OCI-LY7 (cell line): ENCODE results near the gene ANKRA2. TPM values are rescaled to one million over a fixed set of nuclear protein-coding genes. Genes with fewer than 3 reads are reported as not detected.
A peak's percentile ranks its signal among the peaks of the same experiment; 100 is the strongest.

ENCODE experiments used
- BruUV-seq: library from RNA; stranded (reverse); fragments of 400-500 nt; replicated peaks from 2 replicates; lab custom pipeline; 2021; lab: Mats Ljungman, UMichigan
- CTCF ChIA-PET: fragments of 300-600 bp; sonication (Branson Sonifier 250); formaldehyde crosslinking; loops from one replicate; lab custom pipeline; 2022; ENCODE audit warnings: antibody characterized with exemption; ENCODE audit not compliant: unreplicated experiment; lab: Charles Lee
- POLR2A ChIA-PET: fragments of 300-600 bp; sonication (Branson Sonifier 250); formaldehyde crosslinking; loops from one replicate; lab custom pipeline; 2022; ENCODE audit warnings: antibody characterized with exemption; lab: Charles Lee
- DNase-seq: peaks from one replicate; pipeline ENCODE4 v3.0.0-alpha.2; 2015; ENCODE audit warnings: low spot score
- H2AFZ ChIP-seq: fragments of 200-600 bp; sonication (generic), shearing (Covaris generic); 2 replicates; pipeline ENCODE4 v1.6.1; 2014; ENCODE audit warnings: mild to moderate bottlenecking, antibody characterized with exemption, low read length, moderate library complexity
- H3K27ac ChIP-seq: fragments of 200-600 bp; sonication (generic); 2 replicates; pipeline ENCODE4 v1.5.1; 2014; ENCODE audit warnings: mixed run types, low read depth, mild to moderate bottlenecking, moderate library complexity, low read length, inconsistent platforms; ENCODE audit not compliant: poor library complexity, severe bottlenecking
- H3K36me3 ChIP-seq: fragments of 200-600 bp; sonication (generic); 2 replicates; pipeline ENCODE4 v1.6.1; 2014; ENCODE audit warnings: mild to moderate bottlenecking, antibody characterized with exemption, low read length, moderate library complexity, mixed read lengths; ENCODE audit not compliant: insufficient read depth
- H3K4me1 ChIP-seq: fragments of 200-600 bp; sonication (generic); 2 replicates; pipeline ENCODE4 v1.5.1; 2014; ENCODE audit warnings: mild to moderate bottlenecking, low read length; ENCODE audit not compliant: insufficient read depth, poor library complexity, severe bottlenecking
- H3K4me2 ChIP-seq: fragments of 200-600 bp; sonication (generic); 2 replicates; pipeline ENCODE4 v1.6.1; 2014; ENCODE audit warnings: mild to moderate bottlenecking, low read length
- H3K4me3 ChIP-seq: fragments of 200-600 bp; sonication (generic); 2 replicates; pipeline ENCODE4 v1.5.1; 2014; ENCODE audit warnings: mild to moderate bottlenecking, low read depth, low read length; ENCODE audit not compliant: poor library complexity, severe bottlenecking
- H3K79me2 ChIP-seq: fragments of 200-600 bp; sonication (generic); 2 replicates; pipeline ENCODE4 v1.6.1; 2016; ENCODE audit warnings: low read depth, mild to moderate bottlenecking, low read length, moderate library complexity, mixed read lengths; ENCODE audit not compliant: insufficient read depth
- H3K9me2 ChIP-seq: fragments of 200-600 bp; sonication (generic); 2 replicates; pipeline ENCODE4 v1.6.1; 2016; ENCODE audit warnings: mild to moderate bottlenecking, low read length, mixed read lengths; ENCODE audit not compliant: insufficient read depth
- H3K9me3 ChIP-seq: fragments of 200-600 bp; sonication (generic); 2 replicates; pipeline ENCODE4 v1.6.1; 2014; ENCODE audit warnings: mild to moderate bottlenecking, mixed run types, low read length, mixed read lengths
- H4K20me1 ChIP-seq: fragments of 200-600 bp; sonication (generic); 2 replicates; pipeline ENCODE4 v1.6.1; 2014; ENCODE audit warnings: mild to moderate bottlenecking, antibody characterized with exemption, low read length, moderate library complexity, mixed read lengths; ENCODE audit not compliant: insufficient read depth
- EZH2phosphoT487 ChIP-seq: fragments of 200-600 bp; sonication (generic); IDR thresholded peaks from 2 replicates; pipeline ENCODE4 v1.6.1; 2018; ENCODE audit warnings: low read depth, borderline replicate concordance, mild to moderate bottlenecking, mixed run types, antibody characterized with exemption, low read length, moderate library complexity, mixed read lengths
- intact Hi-C: fragments of 100-400 bp; cut with micrococcal nuclease; formaldehyde crosslinking; loops from one replicate; pipeline ENCODE4 v1.10.0; 2022; ENCODE audit not compliant: unreplicated experiment
- total RNA-seq, 2 experiments: library from RNA; depleted of rRNA in 1 of 2; stranded (reverse); fragments of >200 nt in 1 of 2; shearing (Covaris generic) in 1 of 2; gene quantifications; 2 replicates each; pipeline ENCODE4 v1.2.3, GENCODE V29; 2014 to 2022
- TF ChIP-seq, protein P1 (sequence below): fragments of 200-600 bp; sonication (generic); conservative IDR thresholded peaks from 2 replicates; pipeline ENCODE4 v1.5.1; 2014; ENCODE audit warnings: mild to moderate bottlenecking, antibody characterized with exemption, low read length, moderate library complexity, mixed read lengths

Gene ANKRA2
- total RNA-seq, 2 experiments from 2014 or later: 13.1 to 17.5 TPM

DNA sequence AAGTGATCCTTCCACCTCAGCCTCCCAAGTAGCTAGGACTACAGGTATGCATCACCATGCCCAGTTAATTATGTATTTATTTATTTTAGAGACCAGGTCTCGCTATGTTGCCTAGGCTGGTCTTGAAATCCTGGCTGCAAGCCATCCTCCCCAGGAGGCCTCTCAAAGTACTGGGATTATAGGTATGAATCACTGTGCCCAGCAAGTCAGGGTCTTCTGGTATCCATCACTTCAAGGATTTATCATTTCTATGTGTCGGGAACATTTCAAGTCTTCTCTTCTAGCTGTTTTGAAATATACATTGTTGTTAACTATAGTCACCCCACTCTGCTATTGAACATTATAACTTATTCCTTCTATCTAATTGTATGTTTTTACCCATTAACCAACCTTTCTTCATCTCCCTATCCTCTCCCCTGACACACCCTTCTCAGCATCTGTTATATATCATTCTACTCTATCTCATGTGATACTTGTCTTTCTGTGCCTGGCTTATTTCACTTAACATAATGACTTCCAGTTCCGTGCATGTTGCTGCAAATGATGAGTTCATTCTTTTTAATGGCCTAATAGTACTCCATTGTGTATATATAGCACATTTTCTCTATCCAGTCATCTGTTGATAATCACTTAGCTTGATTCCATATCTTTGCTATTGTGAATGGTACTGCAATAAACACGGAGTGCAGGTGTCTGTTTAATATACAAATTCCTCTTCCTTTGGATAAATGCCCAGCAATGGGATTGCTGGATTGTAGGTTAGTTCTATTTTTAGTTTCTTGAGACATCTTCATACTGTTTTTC is 26.5 kb upstream of the ANKRA2 start:
- Histone ChIP-seq H3K4me1 (no peaks in the 10 kb centered on the region), H3K79me2 (no peaks in the 10 kb centered on the region), H3K9me2 (no peaks in the 10 kb centered on the region), H4K20me1 (no peaks in the 10 kb centered on the region), H3K4me3 (no peak overlapping the region), H3K36me3 (no peaks in the 10 kb centered on the region), H2AFZ (no peak overlapping the region), H3K27ac (no peak overlapping the region), H3K4me2 (no peak overlapping the region), H3K9me3 (no peaks in the 10 kb centered on the region)
- DNase-seq: no peak
- BruUV-seq: no TSS peak
- CTCF ChIA-PET: interaction anchor here (1.8 kb wide), 1 partner anchor 201 kb away, joined by 7 read pairs; no protein-coding TSS in a partner anchor
- intact Hi-C loops: loop anchor here (1.0 to 5.0 kb wide), 2 partner anchors 200 to 1055 kb away; no protein-coding TSS in a partner anchor
- no peak for TF ChIP-seq EZH2phosphoT487
- TF ChIP-seq, protein P1, sequence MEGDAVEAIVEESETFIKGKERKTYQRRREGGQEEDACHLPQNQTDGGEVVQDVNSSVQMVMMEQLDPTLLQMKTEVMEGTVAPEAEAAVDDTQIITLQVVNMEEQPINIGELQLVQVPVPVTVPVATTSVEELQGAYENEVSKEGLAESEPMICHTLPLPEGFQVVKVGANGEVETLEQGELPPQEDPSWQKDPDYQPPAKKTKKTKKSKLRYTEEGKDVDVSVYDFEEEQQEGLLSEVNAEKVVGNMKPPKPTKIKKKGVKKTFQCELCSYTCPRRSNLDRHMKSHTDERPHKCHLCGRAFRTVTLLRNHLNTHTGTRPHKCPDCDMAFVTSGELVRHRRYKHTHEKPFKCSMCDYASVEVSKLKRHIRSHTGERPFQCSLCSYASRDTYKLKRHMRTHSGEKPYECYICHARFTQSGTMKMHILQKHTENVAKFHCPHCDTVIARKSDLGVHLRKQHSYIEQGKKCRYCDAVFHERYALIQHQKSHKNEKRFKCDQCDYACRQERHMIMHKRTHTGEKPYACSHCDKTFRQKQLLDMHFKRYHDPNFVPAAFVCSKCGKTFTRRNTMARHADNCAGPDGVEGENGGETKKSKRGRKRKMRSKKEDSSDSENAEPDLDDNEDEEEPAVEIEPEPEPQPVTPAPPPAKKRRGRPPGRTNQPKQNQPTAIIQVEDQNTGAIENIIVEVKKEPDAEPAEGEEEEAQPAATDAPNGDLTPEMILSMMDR: no peak
- POLR2A ChIA-PET: interaction anchor here (1.0 kb wide), 1 partner anchor 13 kb away, joined by 3 read pairs; no protein-coding TSS in a partner anchor

- H3K79me2 ChIP-seq: no peaks in the 10 kb centered on the region
- no peak overlapping the region for H3K4me3 ChIP-seq
- TF ChIP-seq EZH2phosphoT487: no peak
- TF ChIP-seq, protein P1: peak; percentile 94
- H3K4me2 ChIP-seq: no peak overlapping the region
- DNase-seq: peak; percentile 77
- no peak overlapping the region for H2AFZ ChIP-seq
- no peak overlapping the region for H3K27ac ChIP-seq
- H4K20me1 ChIP-seq: no peaks in the 10 kb centered on the region
- POLR2A ChIA-PET: interaction anchor here (0.7 to 1.0 kb wide), 3 partner anchors 14 to 396 kb away, joined by 3 to 5 read pairs (median 3); no protein-coding TSS in a partner anchor
- BruUV-seq: no TSS peak
- H3K4me1 ChIP-seq: no peaks in the 10 kb centered on the region
- H3K9me3 ChIP-seq: no peaks in the 10 kb centered on the region
- CTCF ChIA-PET: interaction anchor here (0.8 to 1.8 kb wide), 2 partner anchors 9 to 202 kb away, joined by 3 to 7 read pairs; no protein-coding TSS in a partner anchor
- H3K36me3 ChIP-seq: no peaks in the 10 kb centered on the region
- no peaks in the 10 kb centered on the region for H3K9me2 ChIP-seq
- intact Hi-C loops: loop anchor here (1.0 to 5.0 kb wide), 2 partner anchors 201 to 1056 kb away; no protein-coding TSS in a partner anchor
These were observed 25.8 kb upstream of the ANKRA2 start for GRCh38 chr5:73591102-73591695.
